Nephron progenitor cell (in vitro differentiated cells): ENCODE data around the gene CXXC1.

Experiments
- DNase-seq: peaks from one replicate; pipeline ENCODE4 v3.0.0; 2021
- H3K27ac Mint-ChIP-seq: 2 replicates; pipeline ENCODE4 v1.8.0; 2021; ENCODE audit warnings: mild to moderate bottlenecking, moderate library complexity, mixed read lengths
- H3K27me3 Mint-ChIP-seq: 2 replicates; pipeline ENCODE4 v1.8.0; 2021; ENCODE audit warnings: mild to moderate bottlenecking, low read depth, mixed read lengths; ENCODE audit not compliant: poor library complexity
- H3K36me3 Mint-ChIP-seq: 2 replicates; pipeline ENCODE4 v1.8.0; 2021; ENCODE audit warnings: low read depth, mixed read lengths
- H3K4me1 Mint-ChIP-seq: 2 replicates; pipeline ENCODE4 v1.8.0; 2021; ENCODE audit warnings: mixed read lengths
- H3K4me3 Mint-ChIP-seq: 2 replicates; pipeline ENCODE4 v1.8.0; 2021; ENCODE audit warnings: mild to moderate bottlenecking, moderate library complexity, mixed read lengths
- H3K9me3 Mint-ChIP-seq: 2 replicates; pipeline ENCODE4 v1.8.0; 2021; ENCODE audit warnings: mild to moderate bottlenecking, moderate library complexity, mixed read lengths
- TF ChIP-seq, protein P1 (sequence below): fragments of 200-600 bp; sonication (generic); IDR thresholded peaks from 2 replicates; pipeline ENCODE4 v1.5.0; 2021; ENCODE audit warnings: antibody characterized with exemption

Gene CXXC1

DNA sequence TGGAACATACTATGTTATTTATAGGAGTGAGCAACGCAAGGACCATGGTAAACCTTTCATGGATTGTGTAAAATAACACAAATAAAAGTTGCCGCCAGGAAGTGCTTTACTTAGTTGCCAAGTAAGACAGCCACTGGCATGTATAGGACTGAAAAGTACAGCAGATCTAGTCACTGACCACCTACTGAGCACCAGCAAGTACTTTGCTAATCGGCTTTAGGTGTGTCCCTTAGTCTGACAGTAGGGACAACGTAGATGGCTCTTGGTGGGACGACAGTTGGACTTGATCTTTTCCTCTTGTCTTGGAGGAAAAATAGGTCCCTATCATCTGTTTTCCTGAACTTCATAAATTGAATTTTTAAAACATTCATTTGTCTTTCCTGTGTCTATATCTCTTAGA, 13.6 kb upstream of the CXXC1 start:
- Mint-ChIP-seq H3K36me3 (no peaks in the 10 kb centered on the region), H3K4me1 (peaks cover 16% of the 10 kb centered on the region), H3K9me3 (peaks cover 32% of the 10 kb centered on the region), H3K27me3 (peaks cover 30% of the 10 kb centered on the region), H3K4me3 (no peak overlapping the region), H3K27ac (no peak overlapping the region)
- TF ChIP-seq, protein P1, sequence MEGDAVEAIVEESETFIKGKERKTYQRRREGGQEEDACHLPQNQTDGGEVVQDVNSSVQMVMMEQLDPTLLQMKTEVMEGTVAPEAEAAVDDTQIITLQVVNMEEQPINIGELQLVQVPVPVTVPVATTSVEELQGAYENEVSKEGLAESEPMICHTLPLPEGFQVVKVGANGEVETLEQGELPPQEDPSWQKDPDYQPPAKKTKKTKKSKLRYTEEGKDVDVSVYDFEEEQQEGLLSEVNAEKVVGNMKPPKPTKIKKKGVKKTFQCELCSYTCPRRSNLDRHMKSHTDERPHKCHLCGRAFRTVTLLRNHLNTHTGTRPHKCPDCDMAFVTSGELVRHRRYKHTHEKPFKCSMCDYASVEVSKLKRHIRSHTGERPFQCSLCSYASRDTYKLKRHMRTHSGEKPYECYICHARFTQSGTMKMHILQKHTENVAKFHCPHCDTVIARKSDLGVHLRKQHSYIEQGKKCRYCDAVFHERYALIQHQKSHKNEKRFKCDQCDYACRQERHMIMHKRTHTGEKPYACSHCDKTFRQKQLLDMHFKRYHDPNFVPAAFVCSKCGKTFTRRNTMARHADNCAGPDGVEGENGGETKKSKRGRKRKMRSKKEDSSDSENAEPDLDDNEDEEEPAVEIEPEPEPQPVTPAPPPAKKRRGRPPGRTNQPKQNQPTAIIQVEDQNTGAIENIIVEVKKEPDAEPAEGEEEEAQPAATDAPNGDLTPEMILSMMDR: no peak
- DNase-seq: no peak

DNA sequence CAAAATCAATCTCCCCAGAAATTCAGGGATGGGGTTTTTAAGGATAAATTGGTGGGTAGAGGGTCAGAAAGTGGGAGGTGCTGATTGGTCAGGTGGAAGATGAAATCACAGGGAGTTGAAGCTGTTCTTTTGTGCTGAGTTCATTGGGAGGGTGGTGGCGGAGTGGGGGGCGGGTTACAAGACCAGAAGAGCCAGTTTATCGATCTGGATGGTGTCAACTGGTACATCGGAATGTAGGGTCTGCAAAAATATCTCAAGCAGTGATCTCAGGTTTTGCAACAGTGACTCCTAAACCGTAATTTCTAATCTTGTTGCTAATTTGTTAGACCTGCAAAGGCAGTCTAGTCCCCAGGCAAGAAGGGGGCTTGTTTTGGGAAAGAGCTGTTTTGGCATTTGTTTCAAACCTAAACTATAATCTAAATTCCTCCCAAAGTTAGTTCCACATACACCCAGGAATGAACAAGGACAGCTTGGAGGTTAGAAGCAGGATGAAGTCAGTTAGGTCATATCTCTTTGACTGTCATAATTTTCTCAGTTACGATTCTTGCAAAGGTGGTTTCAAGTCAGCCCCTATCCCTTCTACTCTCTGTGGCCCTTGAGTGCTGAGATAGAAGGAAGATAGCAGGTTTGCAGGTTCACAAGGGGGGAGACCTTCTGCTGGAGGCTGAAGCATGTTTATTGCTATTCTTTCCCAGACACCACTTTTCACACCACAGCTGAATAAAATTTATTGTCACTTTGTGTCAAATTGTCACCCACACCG, 12.3 kb upstream of the CXXC1 start:
- Mint-ChIP-seq H3K27me3 (peaks cover 34% of the 10 kb centered on the region), H3K4me1 (peaks cover 16% of the 10 kb centered on the region), H3K4me3 (no peak overlapping the region), H3K27ac (no peak overlapping the region), H3K9me3 (peaks cover 26% of the 10 kb centered on the region), H3K36me3 (no peaks in the 10 kb centered on the region)
- TF ChIP-seq, protein P1: no peak
- DNase-seq: no peak

DNA sequence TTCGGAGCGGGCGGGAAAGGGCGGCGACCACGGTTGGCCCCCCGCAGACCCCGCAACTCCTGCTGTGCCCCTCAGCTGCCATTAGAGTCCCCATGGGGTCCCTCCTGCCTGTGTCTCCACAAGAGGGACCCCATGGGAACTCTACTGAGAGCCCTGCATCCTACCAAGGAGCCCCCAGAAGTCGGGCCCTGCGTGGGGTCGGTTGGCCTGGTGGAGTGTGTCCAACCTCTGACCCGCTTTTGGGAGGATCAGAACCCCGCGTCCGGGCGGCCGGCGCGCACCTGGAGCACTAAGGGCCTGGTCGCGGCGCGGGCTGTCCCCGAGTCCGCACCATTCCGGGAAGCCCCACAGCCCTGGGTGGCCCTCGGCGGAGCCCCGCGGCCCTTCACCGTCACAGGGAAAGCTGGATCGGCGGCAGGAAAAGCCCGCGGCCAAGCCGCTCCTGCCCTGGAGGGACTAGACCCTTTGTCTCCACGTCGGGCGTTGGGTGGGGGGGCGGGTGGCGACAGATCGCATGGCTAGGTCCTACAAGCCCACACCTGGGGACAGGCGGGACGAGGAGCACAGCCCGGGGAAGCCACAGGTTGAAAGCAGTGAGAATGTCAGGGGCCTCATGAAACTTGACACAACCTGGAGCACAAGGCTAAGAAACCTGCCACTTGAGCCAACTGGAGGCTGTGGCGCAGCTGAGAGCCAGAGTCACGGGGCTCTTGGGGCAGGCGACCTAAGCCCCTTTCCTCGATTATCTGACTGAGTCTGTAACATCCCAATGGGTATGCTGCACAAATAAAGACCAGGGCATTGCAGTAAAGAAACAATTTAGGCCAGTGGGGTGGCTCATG, 11.2 kb upstream of the CXXC1 start:
- DNase-seq: no peak
- no peak overlapping the region for H3K27ac Mint-ChIP-seq
- H3K36me3 Mint-ChIP-seq: no peaks in the 10 kb centered on the region
- H3K4me1 Mint-ChIP-seq: peaks cover 16% of the 10 kb centered on the region
- TF ChIP-seq, protein P1: no peak
- no peak overlapping the region for H3K4me3 Mint-ChIP-seq
- H3K9me3 Mint-ChIP-seq: peaks cover 23% of the 10 kb centered on the region
- peaks cover 24% of the 10 kb centered on the region for H3K27me3 Mint-ChIP-seq

DNA sequence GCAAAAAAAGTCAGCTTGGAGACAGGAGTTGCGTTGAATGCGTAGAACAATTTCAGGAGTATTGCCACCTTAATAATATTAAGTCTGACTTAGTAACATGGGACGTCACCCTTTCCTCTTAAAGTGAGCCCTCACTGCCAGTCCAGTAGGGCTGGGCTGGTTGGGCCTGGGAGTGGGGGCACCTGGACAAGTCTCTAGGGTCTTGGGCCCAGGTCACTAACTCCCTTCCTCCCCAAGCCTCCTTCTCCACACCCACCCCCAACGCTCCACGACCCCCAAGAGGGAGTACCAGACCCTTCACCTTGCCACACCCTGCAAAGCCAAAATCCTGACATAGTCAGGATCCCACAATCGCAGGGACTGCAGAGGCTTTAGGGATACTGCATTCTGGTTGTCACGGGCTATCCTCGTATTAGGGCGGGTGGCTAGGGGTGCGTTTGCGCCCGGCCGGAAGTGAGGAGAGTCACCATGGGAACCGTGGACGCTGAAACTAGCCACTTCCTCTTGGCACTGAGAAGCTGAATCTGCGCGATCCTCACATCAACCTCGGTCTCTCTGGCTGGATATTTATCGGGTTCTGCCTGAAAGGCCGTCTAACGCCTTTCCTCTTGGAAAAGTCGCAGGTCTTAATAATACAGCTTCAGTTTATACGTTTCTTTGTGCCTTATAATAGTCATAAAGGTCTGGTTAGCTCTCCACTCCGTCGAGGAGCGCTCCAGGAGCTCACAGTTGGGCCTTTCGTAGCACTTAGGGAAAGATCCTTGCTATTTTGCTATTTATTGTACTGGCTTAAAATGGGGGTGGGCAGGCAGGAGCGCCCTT, 10.3 kb upstream of the CXXC1 start:
- peak overlapping the region; percentile 78 for H3K4me3 Mint-ChIP-seq
- H3K36me3 Mint-ChIP-seq: no peaks in the 10 kb centered on the region
- peaks cover 16% of the 10 kb centered on the region for H3K4me1 Mint-ChIP-seq
- peaks cover 22% of the 10 kb centered on the region for H3K9me3 Mint-ChIP-seq
- peaks cover 19% of the 10 kb centered on the region for H3K27me3 Mint-ChIP-seq
- TF ChIP-seq, protein P1: no peak
- peak; percentile 46 for DNase-seq
- H3K27ac Mint-ChIP-seq: no peak overlapping the region

DNA sequence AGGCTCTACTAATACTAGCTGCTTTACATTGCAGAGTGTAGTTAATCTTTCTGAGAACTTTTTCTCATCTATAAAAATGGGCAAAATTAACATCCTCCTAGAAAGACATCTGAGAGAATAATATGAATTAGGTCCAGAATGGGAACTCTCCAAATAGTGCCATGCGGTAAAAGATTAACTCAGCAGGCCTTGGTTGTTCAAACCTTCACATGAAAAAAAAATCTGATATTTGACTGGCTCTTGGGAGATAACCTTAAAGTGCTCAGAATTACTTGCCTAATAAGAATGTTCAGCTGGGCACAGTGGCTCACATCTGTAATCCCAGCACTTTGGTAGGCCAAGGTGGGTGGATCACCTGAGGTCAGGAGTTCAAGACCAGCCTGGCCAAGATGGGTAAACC, 5.5 kb upstream of the CXXC1 start:
- Mint-ChIP-seq H3K36me3 (no peaks in the 10 kb centered on the region), H3K4me1 (peaks cover 8% of the 10 kb centered on the region), H3K4me3 (no peak overlapping the region), H3K27me3 (peaks cover 15% of the 10 kb centered on the region), H3K27ac (no peak overlapping the region), H3K9me3 (peaks cover 20% of the 10 kb centered on the region)
- TF ChIP-seq, protein P1: no peak
- DNase-seq: no peak
